CD4-positive, alpha-beta T cell treated with Interleukin-4 for 1 hour (primary cell): Measurements from ENCODE around the gene MORN5.
A peak's percentile ranks its signal among the peaks of the same experiment; 100 is the strongest.

ENCODE experiments used
- DNase-seq, 2 donors: peaks; one replicate each; pipeline ENCODE4 v3.0.0-alpha.2; 2020 to 2022

Gene MORN5

GRCh38 chr9:122192914-122193525 lies 33.3 kb downstream of the MORN5 start:
- no peak for DNase-seq

- DNase-seq, result no peak
These were observed 33.9 kb downstream of the MORN5 start for GRCh38 chr9:122193651-122194050.

GRCh38 chr9:122195875-122196274 lies 36.2 kb downstream of the MORN5 start:
- DNase-seq, result no peak

GRCh38 chr9:122197426-122197825 lies 37.7 kb downstream of the MORN5 start:
- no peak for DNase-seq

GRCh38 chr9:122197882-122198281 lies 38.2 kb downstream of the MORN5 start:
- DNase-seq, result no peak

GRCh38 chr9:122200960-122201595 lies 41.4 kb downstream of the MORN5 start:
- no peak for DNase-seq

- DNase-seq, result no peak
These were observed 41.9 kb downstream of the MORN5 start for GRCh38 chr9:122201641-122202040.

- DNase-seq, result no peak
These were observed 42.4 kb downstream of the MORN5 start for GRCh38 chr9:122202111-122202510.

GRCh38 chr9:122204055-122204454 lies 44.3 kb downstream of the MORN5 start:
- no peak for DNase-seq

- no peak for DNase-seq
These were observed 44.8 kb downstream of the MORN5 start for GRCh38 chr9:122204491-122204890.

GRCh38 chr9:122205176-122205575 lies 45.5 kb downstream of the MORN5 start:
- no peak for DNase-seq

- no peak for DNase-seq
These were observed 46.7 kb downstream of the MORN5 start for GRCh38 chr9:122206118-122207046.

GRCh38 chr9:122207096-122207495 lies 47.4 kb downstream of the MORN5 start:
- no peak for DNase-seq

- DNase-seq, result no peak
These were observed 49.7 kb downstream of the MORN5 start for GRCh38 chr9:122209451-122209850.

- no peak for DNase-seq
These were observed 52.8 kb downstream of the MORN5 start for GRCh38 chr9:122212473-122213004.

GRCh38 chr9:122213102-122213588 lies 53.4 kb downstream of the MORN5 start:
- no peak for DNase-seq

GRCh38 chr9:122213589-122214413 lies 54.1 kb downstream of the MORN5 start:
- DNase-seq, result peak; percentile 47 to 54

GRCh38 chr9:122214507-122214906 lies 54.8 kb downstream of the MORN5 start:
- no peak for DNase-seq

- no peak for DNase-seq
These were observed 56.0 kb downstream of the MORN5 start for GRCh38 chr9:122215663-122216062.

- DNase-seq, result no peak
These were observed 56.6 kb downstream of the MORN5 start for GRCh38 chr9:122216138-122216797.

- DNase-seq, result no peak
These were observed 57.2 kb downstream of the MORN5 start for GRCh38 chr9:122216798-122217418.
